NCI-H1048 (cell line): ENCODE results near the gene CEP350.

Experiments
- DNase-seq: peaks from one replicate; lab custom pipeline; 2025; lab: John Stamatoyannopoulos, UW

The CEP350 gene

DNA sequence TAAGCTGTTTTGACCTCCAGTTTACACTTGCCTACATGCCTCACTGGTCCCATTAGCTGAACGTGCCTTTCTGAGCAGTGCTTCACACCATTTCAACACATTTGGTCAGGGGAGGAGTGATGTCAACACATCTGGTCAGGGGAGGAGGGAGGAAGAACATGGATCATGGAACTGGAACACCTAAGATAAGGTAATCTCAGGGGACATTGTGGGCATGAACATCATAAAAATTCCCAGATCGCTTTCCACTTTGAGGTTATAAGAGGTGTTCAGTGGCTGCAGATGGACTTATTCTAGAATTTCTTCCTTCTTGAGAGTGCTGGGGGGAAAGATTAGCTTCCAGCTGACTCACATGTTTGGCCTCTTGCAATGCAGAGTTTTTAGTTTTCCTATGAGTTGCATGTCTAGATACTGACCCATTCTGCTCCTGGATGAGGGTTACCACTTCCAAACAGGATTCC, 202.1 kb downstream of the CEP350 start:
- no peak for DNase-seq

DNA sequence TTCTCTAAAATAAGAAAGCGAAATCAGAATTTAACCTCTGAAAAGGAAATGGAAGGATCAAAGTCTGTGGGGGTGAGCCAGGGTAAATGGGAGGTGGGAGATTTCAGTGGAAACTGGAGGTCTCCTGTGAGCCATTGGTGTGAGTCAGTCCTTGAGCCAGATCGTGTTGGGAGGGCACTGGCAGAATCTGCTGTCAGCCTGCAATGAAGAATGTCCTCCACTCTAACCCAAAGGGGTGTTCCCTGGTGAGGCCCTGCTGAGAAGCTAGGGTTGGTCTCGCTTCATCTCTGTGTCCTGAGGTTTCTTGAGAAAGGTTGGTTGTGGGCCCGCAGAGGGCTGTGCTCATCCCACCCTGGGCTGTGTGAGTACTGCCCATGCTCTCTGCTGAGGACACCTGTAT, 202.5 kb downstream of the CEP350 start:
- no peak for DNase-seq

DNA sequence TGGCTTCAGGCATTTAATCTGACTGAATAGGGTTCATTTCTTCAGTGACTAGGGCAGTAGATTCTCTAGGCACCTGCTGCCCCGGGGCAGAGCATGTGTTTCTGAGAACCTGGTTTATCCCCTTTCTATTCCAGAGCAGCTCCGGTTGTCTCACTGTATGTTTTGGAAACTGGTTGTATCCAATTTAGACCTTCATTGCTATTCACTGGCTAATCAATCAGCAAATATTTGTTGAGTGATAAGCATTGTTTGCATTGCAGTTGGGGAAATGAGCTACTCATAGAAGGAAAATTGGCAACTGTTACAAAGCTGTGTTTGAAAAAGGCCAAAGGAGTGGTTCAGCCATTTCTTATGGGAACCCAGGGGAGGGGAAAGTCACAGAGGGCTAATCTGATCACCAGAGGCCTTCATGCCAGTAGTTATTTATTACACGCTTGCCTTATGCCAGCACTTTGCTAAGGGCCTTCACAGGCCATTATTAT, 203.0 kb downstream of the CEP350 start:
- DNase-seq, result no peak

DNA sequence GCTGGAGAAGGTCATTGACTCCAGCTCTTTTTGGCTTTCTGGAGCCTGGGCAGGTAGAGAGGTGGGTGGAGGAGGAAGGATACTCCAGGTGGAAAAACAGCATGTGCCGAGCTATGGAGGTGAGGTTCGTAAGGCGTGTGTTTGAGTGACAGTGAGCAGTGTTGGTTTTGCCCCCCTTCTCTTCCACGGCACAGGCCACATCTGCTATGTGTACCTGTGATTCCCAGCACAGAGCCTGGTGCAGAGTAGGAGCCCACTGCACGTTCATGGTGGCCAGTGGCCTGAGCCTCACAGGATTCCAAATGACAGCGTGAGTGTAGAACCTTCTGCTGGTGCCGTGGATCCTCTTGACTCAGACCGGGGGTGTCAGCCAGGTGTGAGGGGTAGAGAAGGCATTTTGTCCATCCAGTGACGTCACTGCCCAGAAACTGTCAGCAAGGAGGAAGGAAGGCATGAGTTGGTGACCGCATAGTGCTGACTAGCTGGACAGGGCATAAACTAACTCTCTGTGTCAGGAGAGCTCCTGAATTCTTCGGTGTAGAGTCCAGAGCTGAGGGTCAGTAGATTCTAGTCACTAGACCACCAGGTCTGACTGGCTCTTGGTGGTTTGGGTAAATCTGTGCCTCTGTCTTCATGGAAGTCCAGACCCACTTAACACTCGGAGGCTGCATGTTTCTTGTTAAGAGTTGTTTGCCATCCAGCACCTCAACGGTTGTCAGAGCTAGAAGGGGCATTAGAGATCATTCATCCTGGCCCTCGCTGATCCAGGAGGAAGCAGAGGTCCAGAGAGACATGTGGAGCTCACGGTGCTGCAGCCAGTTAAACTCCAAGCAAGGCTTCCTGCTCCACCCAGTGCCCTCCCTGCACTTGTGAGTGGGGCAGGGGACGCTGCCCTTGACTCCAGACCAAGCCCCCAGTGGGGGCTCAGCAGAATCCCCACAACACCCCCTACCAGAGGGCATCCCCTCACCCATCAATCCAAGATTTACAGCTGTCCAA, 203.8 kb downstream of the CEP350 start:
- no peak for DNase-seq

DNA sequence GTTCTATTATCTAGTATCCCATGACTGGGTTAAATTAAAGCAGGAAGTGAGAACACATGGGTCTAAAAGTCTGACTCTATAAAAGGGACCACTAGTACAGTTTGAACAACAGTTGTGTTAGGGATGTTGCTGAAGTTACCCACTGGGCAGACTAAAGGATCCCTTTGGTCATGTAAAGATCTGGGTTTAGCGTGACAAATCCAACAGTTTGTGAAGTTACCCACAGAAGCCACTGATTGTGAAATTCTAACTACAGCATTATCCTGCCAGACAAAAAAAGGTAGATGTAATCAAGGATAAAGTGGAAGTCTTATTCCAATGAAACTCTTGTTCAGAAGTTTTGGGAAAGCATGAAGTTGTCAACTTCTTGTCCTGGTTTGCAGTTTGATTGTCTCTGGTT, 205.7 kb downstream of the CEP350 start:
- no peak for DNase-seq

DNA sequence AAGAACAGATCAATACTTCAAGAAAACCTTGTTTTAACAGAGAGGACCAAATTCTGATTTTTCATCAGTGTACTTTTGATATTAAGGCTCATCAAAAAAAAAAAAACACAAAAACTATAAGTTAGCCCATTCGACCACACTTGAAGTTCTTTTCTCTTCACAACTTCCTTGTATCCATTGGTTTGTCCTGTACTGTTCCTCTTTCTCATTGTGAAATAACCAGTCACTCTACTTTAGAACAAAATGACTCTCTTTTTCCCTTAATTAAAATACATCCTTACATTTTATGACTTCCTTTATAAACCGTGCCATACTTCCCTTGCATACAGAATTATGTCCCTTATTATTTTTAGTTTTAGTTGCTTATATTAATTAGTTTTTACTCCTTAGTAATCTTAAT, 208.4 kb downstream of the CEP350 start:
- DNase-seq, result no peak
